ENCODE results near the gene SEC14L5.

SEC14L5 gene

DNA sequence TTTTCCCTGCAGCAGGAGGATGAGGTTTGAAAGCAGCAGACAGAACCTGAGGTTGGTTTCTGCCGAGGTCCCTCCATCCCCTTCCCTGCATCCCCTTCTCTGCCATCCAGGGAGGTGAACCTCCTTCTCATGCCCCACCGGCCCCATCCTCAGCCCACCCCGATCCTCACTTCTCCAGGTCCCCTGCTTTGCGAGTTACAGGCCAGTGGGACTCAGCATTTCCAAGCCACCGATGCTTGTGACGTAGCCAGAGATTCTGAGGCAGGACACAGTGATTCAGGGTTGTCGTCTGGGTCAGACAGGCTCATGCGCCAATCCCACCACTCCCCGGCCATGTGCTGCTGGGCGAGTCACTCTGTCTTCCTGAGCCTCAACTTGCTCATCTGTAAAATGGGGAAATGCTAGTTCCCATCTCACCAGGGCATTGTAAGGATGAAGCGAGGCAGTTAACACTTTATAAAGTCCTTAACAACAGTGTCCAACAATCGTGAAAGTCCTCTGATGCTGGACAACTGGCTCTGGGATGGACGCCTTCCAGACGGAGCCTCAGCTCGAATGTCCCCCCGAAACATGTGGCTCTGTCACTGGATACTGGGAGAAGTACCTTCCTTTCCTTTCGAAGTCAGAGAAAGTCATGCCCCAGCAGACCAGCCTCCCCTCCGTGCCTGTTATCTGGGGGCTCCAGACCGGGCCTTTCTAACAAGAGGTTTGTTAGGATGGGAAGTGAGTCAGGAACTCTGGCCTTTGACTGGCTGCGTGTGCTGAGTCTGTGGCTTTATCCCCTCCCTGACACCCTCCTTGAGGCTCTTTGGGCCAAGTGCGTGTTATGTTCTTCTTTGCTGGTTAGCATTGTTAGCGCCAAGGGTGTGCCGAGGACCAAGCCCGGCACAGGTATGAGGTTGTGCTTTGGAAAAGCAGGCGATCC is 21.9 kb downstream of the SEC14L5 start:
- Histone ChIP-seq H3K4me1 (ENCODE audit: control insufficient read depth, insufficient read depth, low read length) (no peaks in the 10 kb centered on the region), H3K9me3 (replicated peaks; ENCODE audit: low read length) (no peaks in the 10 kb centered on the region), H3K27me3 (ENCODE audit: control insufficient read depth, insufficient read depth, low read length) (peaks cover 39% of the 10 kb centered on the region), H3K36me3 (ENCODE audit: insufficient read depth, low read length) (no peaks in the 10 kb centered on the region), H3K4me2 (ENCODE audit: low read length) (no peak overlapping the region), H3K9ac (ENCODE audit: low read depth, low read length) (no peak overlapping the region), H3K4me3 (ENCODE audit: low read length) (no peak overlapping the region)

- Histone ChIP-seq H3K9me3 (replicated peaks; ENCODE audit: low read length) (no peaks in the 10 kb centered on the region), H3K36me3 (ENCODE audit: insufficient read depth, low read length) (no peaks in the 10 kb centered on the region), H3K9ac (ENCODE audit: low read depth, low read length) (no peak overlapping the region), H3K4me1 (ENCODE audit: control insufficient read depth, insufficient read depth, low read length) (no peaks in the 10 kb centered on the region), H3K27me3 (ENCODE audit: control insufficient read depth, insufficient read depth, low read length) (peaks cover 37% of the 10 kb centered on the region), H3K4me2 (ENCODE audit: low read length) (no peak overlapping the region), H3K4me3 (ENCODE audit: low read length) (no peak overlapping the region)
These were observed 22.6 kb downstream of the SEC14L5 start for GRCh38 chr16:4980691-4981090.

- no peak overlapping the region for H3K9ac ChIP-seq (ENCODE audit: low read depth, low read length)
- peaks cover 42% of the 10 kb centered on the region for H3K27me3 ChIP-seq (ENCODE audit: control insufficient read depth, insufficient read depth, low read length)
- H3K36me3 ChIP-seq (ENCODE audit: insufficient read depth, low read length), result no peaks in the 10 kb centered on the region
- no peaks in the 10 kb centered on the region for H3K9me3 ChIP-seq (replicated peaks; ENCODE audit: low read length)
- H3K4me2 ChIP-seq (ENCODE audit: low read length), result no peak overlapping the region
- no peaks in the 10 kb centered on the region for H3K4me1 ChIP-seq (ENCODE audit: control insufficient read depth, insufficient read depth, low read length)
- no peak overlapping the region for H3K4me3 ChIP-seq (ENCODE audit: low read length)
These were observed 23.3 kb downstream of the SEC14L5 start for GRCh38 chr16:4981473-4981872.

DNA sequence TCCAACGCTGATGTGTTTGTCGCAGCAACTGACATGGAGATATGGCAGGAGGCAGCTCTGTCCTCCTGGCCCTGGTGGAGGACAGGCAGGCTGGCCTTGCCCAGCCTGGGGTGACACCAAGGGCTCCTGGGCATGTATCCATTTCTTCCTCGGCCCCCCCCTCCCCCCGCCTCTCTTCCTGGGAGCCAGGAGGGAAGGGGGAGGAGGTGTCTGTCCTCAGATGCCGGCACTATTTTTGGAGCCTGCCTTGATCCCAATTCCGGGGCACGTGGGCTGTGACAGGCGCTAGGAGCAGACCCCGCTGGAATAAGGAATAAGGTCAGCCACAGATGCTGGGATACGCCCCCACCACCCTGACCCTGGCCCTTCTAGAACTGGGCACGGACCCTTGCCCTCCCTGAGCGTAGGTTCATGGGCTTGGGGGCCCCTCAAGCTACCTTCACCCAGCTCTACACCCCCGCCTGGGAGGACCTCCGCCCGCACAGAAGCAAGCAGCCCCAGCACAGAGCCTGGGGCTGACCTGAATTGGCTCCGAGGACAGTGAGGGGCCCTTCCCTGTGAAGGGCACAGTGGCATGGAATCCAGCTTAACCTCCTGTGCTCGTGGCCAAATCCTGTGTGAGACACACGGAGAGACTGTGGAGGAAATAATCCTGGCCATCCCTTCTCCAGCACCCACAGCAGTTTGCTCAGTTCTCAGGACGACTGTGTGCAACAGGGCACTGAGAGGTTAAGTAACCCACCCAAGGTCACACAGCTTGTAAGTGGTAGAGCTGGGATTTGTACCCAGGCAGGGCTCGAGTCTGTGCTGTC is 24.1 kb downstream of the SEC14L5 start:
- no peak overlapping the region for H3K9ac ChIP-seq (ENCODE audit: low read depth, low read length)
- H3K27me3 ChIP-seq (ENCODE audit: control insufficient read depth, insufficient read depth, low read length), result peaks cover 49% of the 10 kb centered on the region

GRCh38 chr16:4984174-4984990 is 26.3 kb downstream of the SEC14L5 start:
- Histone ChIP-seq H3K4me2 (ENCODE audit: low read length) (no peak overlapping the region), H3K9ac (ENCODE audit: low read depth, low read length) (no peak overlapping the region), H3K36me3 (ENCODE audit: insufficient read depth, low read length) (no peaks in the 10 kb centered on the region), H3K9me3 (replicated peaks; ENCODE audit: low read length) (no peaks in the 10 kb centered on the region), H3K4me3 (ENCODE audit: low read length) (no peak overlapping the region), H3K4me1 (ENCODE audit: control insufficient read depth, insufficient read depth, low read length) (no peaks in the 10 kb centered on the region), H3K27me3 (ENCODE audit: control insufficient read depth, insufficient read depth, low read length) (peaks cover 57% of the 10 kb centered on the region)

More for the DNA sequence above, 24.1 kb downstream of the SEC14L5 start:
- H3K4me1 ChIP-seq (ENCODE audit: control insufficient read depth, insufficient read depth, low read length), result no peaks in the 10 kb centered on the region
- H3K4me3 ChIP-seq (ENCODE audit: low read length), result no peak overlapping the region
- H3K4me2 ChIP-seq (ENCODE audit: low read length), result no peak overlapping the region
- H3K36me3 ChIP-seq (ENCODE audit: insufficient read depth, low read length), result no peaks in the 10 kb centered on the region
- H3K9me3 ChIP-seq (replicated peaks; ENCODE audit: low read length), result no peaks in the 10 kb centered on the region

DNA sequence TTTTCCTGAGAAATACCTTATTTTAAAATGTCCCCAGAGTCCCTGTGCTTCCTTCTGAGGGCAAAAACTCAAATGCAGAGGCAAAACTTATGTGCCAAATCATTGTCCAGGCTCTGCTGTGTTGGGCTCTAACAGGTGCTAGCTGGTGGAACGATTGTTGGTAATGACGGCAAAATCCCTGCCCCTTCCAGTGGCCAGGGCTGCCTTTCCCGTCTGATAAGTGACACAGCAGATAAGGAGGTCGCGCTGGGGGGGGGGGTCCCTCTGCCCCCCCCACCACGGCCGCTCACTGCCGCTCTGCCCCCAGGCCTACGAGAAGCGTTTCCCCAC is 29.1 kb downstream of the SEC14L5 start:
- Histone ChIP-seq H3K9me3 (replicated peaks; ENCODE audit: low read length) (no peaks in the 10 kb centered on the region), H3K4me2 (ENCODE audit: low read length) (no peak overlapping the region), H3K36me3 (ENCODE audit: insufficient read depth, low read length) (no peaks in the 10 kb centered on the region), H3K27me3 (ENCODE audit: control insufficient read depth, insufficient read depth, low read length) (peaks cover 40% of the 10 kb centered on the region), H3K9ac (ENCODE audit: low read depth, low read length) (no peak overlapping the region), H3K4me3 (ENCODE audit: low read length) (no peak overlapping the region), H3K4me1 (ENCODE audit: control insufficient read depth, insufficient read depth, low read length) (no peaks in the 10 kb centered on the region)

GRCh38 chr16:4987580-4988374 is 29.6 kb downstream of the SEC14L5 start:
- H3K9ac ChIP-seq (ENCODE audit: low read depth, low read length), result no peak overlapping the region

GRCh38 chr16:4988647-4989046 is 30.5 kb downstream of the SEC14L5 start:
- Histone ChIP-seq H3K27me3 (ENCODE audit: control insufficient read depth, insufficient read depth, low read length) (peaks cover 35% of the 10 kb centered on the region), H3K9me3 (replicated peaks; ENCODE audit: low read length) (no peaks in the 10 kb centered on the region), H3K36me3 (ENCODE audit: insufficient read depth, low read length) (no peaks in the 10 kb centered on the region), H3K9ac (ENCODE audit: low read depth, low read length) (no peak overlapping the region), H3K4me1 (ENCODE audit: control insufficient read depth, insufficient read depth, low read length) (no peaks in the 10 kb centered on the region), H3K4me2 (ENCODE audit: low read length) (no peak overlapping the region), H3K4me3 (ENCODE audit: low read length) (no peak overlapping the region)

More at GRCh38 chr16:4987580-4988374, 29.6 kb downstream of the SEC14L5 start:
- H3K9me3 ChIP-seq (replicated peaks; ENCODE audit: low read length), result no peaks in the 10 kb centered on the region
- peaks cover 35% of the 10 kb centered on the region for H3K27me3 ChIP-seq (ENCODE audit: control insufficient read depth, insufficient read depth, low read length)
- no peaks in the 10 kb centered on the region for H3K4me1 ChIP-seq (ENCODE audit: control insufficient read depth, insufficient read depth, low read length)
- no peak overlapping the region for H3K4me2 ChIP-seq (ENCODE audit: low read length)
- H3K4me3 ChIP-seq (ENCODE audit: low read length), result no peak overlapping the region
- H3K36me3 ChIP-seq (ENCODE audit: insufficient read depth, low read length), result no peaks in the 10 kb centered on the region

GRCh38 chr16:4989391-4990006 is 31.4 kb downstream of the SEC14L5 start:
- H3K9ac ChIP-seq (ENCODE audit: low read depth, low read length), result no peak overlapping the region
- H3K36me3 ChIP-seq (ENCODE audit: insufficient read depth, low read length), result no peaks in the 10 kb centered on the region
- H3K27me3 ChIP-seq (ENCODE audit: control insufficient read depth, insufficient read depth, low read length), result peaks cover 35% of the 10 kb centered on the region
- no peak overlapping the region for H3K4me2 ChIP-seq (ENCODE audit: low read length)
- no peak overlapping the region for H3K4me3 ChIP-seq (ENCODE audit: low read length)
- H3K9me3 ChIP-seq (replicated peaks; ENCODE audit: low read length), result no peaks in the 10 kb centered on the region
- H3K4me1 ChIP-seq (ENCODE audit: control insufficient read depth, insufficient read depth, low read length), result no peaks in the 10 kb centered on the region

DNA sequence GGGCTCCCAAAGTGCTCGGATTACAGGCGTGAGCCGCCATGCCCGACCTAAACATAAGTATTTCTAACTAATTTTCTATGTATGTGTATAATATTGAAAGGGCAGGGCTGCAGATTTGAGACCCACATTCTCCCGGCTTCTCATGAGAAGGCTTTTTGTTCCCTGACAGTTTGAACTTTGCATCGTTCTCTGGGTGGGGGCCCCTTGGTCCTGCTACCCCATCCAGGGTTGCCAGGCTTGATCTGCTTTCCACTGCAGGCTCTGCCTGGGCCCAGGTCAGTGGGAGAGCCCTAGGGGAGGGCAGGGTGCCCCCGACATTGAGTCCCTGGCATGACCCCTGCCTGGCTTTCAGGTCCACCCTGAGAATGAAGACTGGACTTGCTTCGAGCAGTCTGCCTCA is 32.3 kb downstream of the SEC14L5 start:
- Histone ChIP-seq H3K4me3 (ENCODE audit: low read length) (no peak overlapping the region), H3K4me2 (ENCODE audit: low read length) (no peak overlapping the region), H3K9ac (ENCODE audit: low read depth, low read length) (no peak overlapping the region), H3K4me1 (ENCODE audit: control insufficient read depth, insufficient read depth, low read length) (no peaks in the 10 kb centered on the region), H3K36me3 (ENCODE audit: insufficient read depth, low read length) (no peaks in the 10 kb centered on the region), H3K9me3 (replicated peaks; ENCODE audit: low read length) (no peaks in the 10 kb centered on the region), H3K27me3 (ENCODE audit: control insufficient read depth, insufficient read depth, low read length) (peaks cover 35% of the 10 kb centered on the region)

Data from skeletal muscle satellite cell (primary cell).